ENCODE results near the gene DUSP15.
"Not testable (repeated sequence)": the region's sequence is repeated elsewhere in the genome, so short reads cannot be mapped to it uniquely, and the experiment has no call there.

The DUSP15 gene

GRCh38 chr20:31841928-31842327 lies 28.4 kb downstream of the DUSP15 start:
- no peak for DNase-seq (ENCODE audit: extremely low read depth in 1 of 2, low read depth in 1 of 2)

- DNase-seq (ENCODE audit: extremely low read depth in 1 of 2, low read depth in 1 of 2), result no peak
Observed at GRCh38 chr20:31840906-31841816, 29.2 kb downstream of the DUSP15 start.

- no peak for DNase-seq (ENCODE audit: extremely low read depth in 1 of 2, low read depth in 1 of 2)
Observed at GRCh38 chr20:31839782-31840487, 30.4 kb downstream of the DUSP15 start.

GRCh38 chr20:31838646-31839292 lies 31.6 kb downstream of the DUSP15 start:
- DNase-seq (ENCODE audit: extremely low read depth in 1 of 2, low read depth in 1 of 2), result no peak

- no peak for DNase-seq (ENCODE audit: extremely low read depth in 1 of 2, low read depth in 1 of 2)
Observed at GRCh38 chr20:31837896-31838397, 32.4 kb downstream of the DUSP15 start.

GRCh38 chr20:31836853-31837608 lies 33.3 kb downstream of the DUSP15 start:
- no peak for DNase-seq (ENCODE audit: extremely low read depth in 1 of 2, low read depth in 1 of 2)

- no peak for DNase-seq (ENCODE audit: extremely low read depth in 1 of 2, low read depth in 1 of 2)
Observed at GRCh38 chr20:31835977-31836852, 34.1 kb downstream of the DUSP15 start.

- no peak for DNase-seq (ENCODE audit: extremely low read depth in 1 of 2, low read depth in 1 of 2)
Observed at GRCh38 chr20:31835554-31835953, 34.8 kb downstream of the DUSP15 start.

GRCh38 chr20:31833931-31834521 lies 36.3 kb downstream of the DUSP15 start:
- DNase-seq (ENCODE audit: extremely low read depth in 1 of 2, low read depth in 1 of 2), result no peak

- peak in 1 of 2 donors; percentile 47 for DNase-seq (ENCODE audit: extremely low read depth in 1 of 2, low read depth in 1 of 2)
Observed at GRCh38 chr20:31833130-31833930, 37.0 kb downstream of the DUSP15 start.

- DNase-seq (ENCODE audit: extremely low read depth in 1 of 2, low read depth in 1 of 2), result no peak
Observed at GRCh38 chr20:31831771-31832306, 38.5 kb downstream of the DUSP15 start.

- no peak for DNase-seq (ENCODE audit: extremely low read depth in 1 of 2, low read depth in 1 of 2)
Observed at GRCh38 chr20:31831211-31831610, 39.1 kb downstream of the DUSP15 start.

GRCh38 chr20:31830406-31830981 lies 39.8 kb downstream of the DUSP15 start:
- DNase-seq (ENCODE audit: extremely low read depth in 1 of 2, low read depth in 1 of 2), result no peak

GRCh38 chr20:31829731-31830130 lies 40.6 kb downstream of the DUSP15 start:
- DNase-seq (ENCODE audit: extremely low read depth in 1 of 2, low read depth in 1 of 2), result no peak

GRCh38 chr20:31828016-31828415 lies 42.3 kb downstream of the DUSP15 start:
- not testable (repeated sequence) for DNase-seq (ENCODE audit: extremely low read depth in 1 of 2, low read depth in 1 of 2)

GRCh38 chr20:31827059-31827458 lies 43.3 kb downstream of the DUSP15 start:
- DNase-seq (ENCODE audit: extremely low read depth in 1 of 2, low read depth in 1 of 2), result no peak

- no peak for DNase-seq (ENCODE audit: extremely low read depth in 1 of 2, low read depth in 1 of 2)
Observed at GRCh38 chr20:31826074-31826473, 44.3 kb downstream of the DUSP15 start.
